Stimulated activated memory B cell treated with anti-CD40 and anti-IgM and Interleukin-4, amounts not matched to agents 10 μg/mL and 1 μg/mL and 100 μg/mL, for 72 hours (primary cell): ENCODE measurements around the gene EPG5.
"Not testable (repeated sequence)": the region's sequence is repeated elsewhere in the genome, so short reads cannot be mapped to it uniquely, and the experiment has no call there.

Experiments used
- ATAC-seq: fragments of 150-1000 bp; cut with Tn5 transposase; 2 replicates; pipeline ENCODE4 v1.10.0; 2021
- H3K27ac Mint-ChIP-seq: one replicate; pipeline ENCODE4 v1.8.0; 2022; ENCODE audit warnings: mild to moderate bottlenecking, mixed read lengths
- H3K27me3 Mint-ChIP-seq: one replicate; pipeline ENCODE4 v1.8.0; 2022; ENCODE audit warnings: mixed read lengths
- H3K36me3 Mint-ChIP-seq: one replicate; pipeline ENCODE4 v1.8.0; 2022; ENCODE audit warnings: mixed read lengths
- H3K4me1 Mint-ChIP-seq: one replicate; pipeline ENCODE4 v1.8.0; 2022; ENCODE audit warnings: mixed read lengths
- H3K4me3 Mint-ChIP-seq: one replicate; pipeline ENCODE4 v1.8.0; 2022; ENCODE audit warnings: mild to moderate bottlenecking, moderate library complexity, mixed read lengths
- H3K9me3 Mint-ChIP-seq: one replicate; pipeline ENCODE4 v1.8.0; 2022; ENCODE audit warnings: mixed read lengths

Gene EPG5

GRCh38 chr18:45807144-45807543, 160.0 kb downstream of the EPG5 start:
- H3K27me3 Mint-ChIP-seq: peaks cover 29% of the 10 kb centered on the region
- ATAC-seq, H3K27ac Mint-ChIP-seq, H3K4me3 Mint-ChIP-seq, H3K9me3 Mint-ChIP-seq, H3K36me3 Mint-ChIP-seq: not testable (repeated sequence)
- peaks cover 16% of the 10 kb centered on the region for H3K4me1 Mint-ChIP-seq

- H3K36me3 Mint-ChIP-seq: peaks cover 9% of the 10 kb centered on the region
- peaks cover 5% of the 10 kb centered on the region for H3K9me3 Mint-ChIP-seq
- H3K4me3 Mint-ChIP-seq: no peak overlapping the region
- no peak for ATAC-seq
- no peak overlapping the region for H3K27ac Mint-ChIP-seq
- peaks cover 16% of the 10 kb centered on the region for H3K4me1 Mint-ChIP-seq
- H3K27me3 Mint-ChIP-seq: peaks cover 38% of the 10 kb centered on the region
Measured at GRCh38 chr18:45806226-45806625, 160.9 kb downstream of the EPG5 start.

DNA sequence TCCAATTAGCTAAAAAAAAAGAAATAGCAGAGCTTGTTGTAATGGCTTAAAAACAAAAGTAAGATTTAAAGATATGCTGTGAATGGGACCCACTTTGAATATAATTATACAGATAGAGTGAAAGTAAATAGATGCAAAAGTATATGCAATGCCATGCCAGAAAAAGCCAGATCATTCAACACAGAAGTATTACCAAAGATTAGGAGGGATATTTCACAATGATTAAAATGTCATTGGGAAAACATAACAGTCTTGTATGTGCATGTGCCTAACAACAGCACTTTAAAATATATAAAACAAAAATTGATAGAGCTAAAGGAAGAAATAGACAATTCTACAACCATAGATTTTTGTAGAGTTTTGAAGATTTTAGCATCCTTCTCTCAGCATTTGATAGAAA, 161.6 kb downstream of the EPG5 start:
- Mint-ChIP-seq H3K36me3 (peaks cover 12% of the 10 kb centered on the region), H3K9me3 (peaks cover 5% of the 10 kb centered on the region), H3K4me1 (peaks cover 16% of the 10 kb centered on the region), H3K4me3 (no peak overlapping the region), H3K27me3 (peaks cover 44% of the 10 kb centered on the region), H3K27ac (no peak overlapping the region)
- ATAC-seq: no peak

GRCh38 chr18:45802814-45803492, 164.2 kb downstream of the EPG5 start:
- H3K4me3 Mint-ChIP-seq: no peak overlapping the region
- no peak for ATAC-seq

DNA sequence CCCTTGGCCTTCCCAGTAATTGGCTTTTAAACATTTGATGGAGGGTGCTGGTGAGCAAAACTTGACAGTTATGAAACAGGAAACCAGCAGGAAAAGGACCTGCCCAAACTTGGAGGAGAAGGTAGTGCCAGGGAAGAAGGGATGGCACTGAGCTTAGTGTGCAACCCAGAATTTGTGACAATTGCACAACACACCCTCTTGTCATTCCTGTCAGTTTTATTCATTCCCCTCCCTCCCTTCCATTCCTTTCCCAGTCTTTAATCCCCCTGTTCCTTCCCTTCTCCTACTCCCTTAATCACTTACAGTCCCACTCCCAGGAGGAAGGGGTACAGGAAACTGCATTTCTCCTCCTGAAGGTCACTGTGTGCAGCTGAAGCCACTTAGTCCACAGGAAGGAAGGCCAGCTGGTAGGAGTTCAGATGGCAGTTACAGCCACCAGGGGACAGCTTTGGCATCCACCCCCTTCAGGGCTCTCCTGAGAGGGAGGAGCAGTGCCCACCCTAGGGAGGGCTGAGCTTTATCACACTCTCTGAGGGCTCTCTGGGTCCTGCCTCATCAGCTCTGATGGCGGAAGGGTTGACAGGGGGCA, 165.6 kb downstream of the EPG5 start:
- Mint-ChIP-seq H3K36me3 (peaks cover 18% of the 10 kb centered on the region), H3K4me1 (peaks cover 2% of the 10 kb centered on the region), H3K4me3 (no peak overlapping the region), H3K27me3 (peaks cover 37% of the 10 kb centered on the region), H3K9me3 (peaks cover 5% of the 10 kb centered on the region), H3K27ac (no peak overlapping the region)
- no peak for ATAC-seq

More at GRCh38 chr18:45802814-45803492, 164.2 kb downstream of the EPG5 start:
- Mint-ChIP-seq H3K27ac (no peak overlapping the region), H3K9me3 (peaks cover 5% of the 10 kb centered on the region), H3K4me1 (peaks cover 16% of the 10 kb centered on the region), H3K27me3 (peaks cover 46% of the 10 kb centered on the region), H3K36me3 (peaks cover 18% of the 10 kb centered on the region)
